ENCODE data around the gene CFAP206. TPM values are rescaled to one million over a fixed set of nuclear protein-coding genes. Genes with fewer than 3 reads are reported as not detected.

Gene CFAP206
- total RNA-seq, 2 experiments from 2014 or later, result 0.11 TPM; not detected in 1

- no peaks in the 10 kb centered on the region for H3K27me3 Mint-ChIP-seq
- ATAC-seq (ENCODE audit: poor library complexity) (no peak), DNase-seq (no peak)
- no peak overlapping the region for H3K4me3 Mint-ChIP-seq
- H3K9me3 ChIP-seq (ENCODE audit: control insufficient read depth in 1 of 2, insufficient read depth in 1 of 2, low read length in 2 of 2), result peaks cover 0 to 8% of the 10 kb centered on the region in 2 experiments
- intact Hi-C loops (cut with DNase I, micrococcal nuclease), result no loop called here
- no peak overlapping the region for H3K27ac ChIP-seq (ENCODE audit: low read depth in 1 of 2, low read length in 2 of 2)
- no peak overlapping the region for H3K4me3 ChIP-seq (ENCODE audit: low read length)
- H3K27me3 ChIP-seq (ENCODE audit: control insufficient read depth in 1 of 2, insufficient read depth in 2 of 2, low read length in 2 of 2), result no peaks in the 10 kb centered on the region
- H3K9me3 Mint-ChIP-seq, result peaks cover 6% of the 10 kb centered on the region
- TF ChIP-seq CTCF (IDR thresholded peaks at IDR 0.05), result no peak
- H3K36me3 ChIP-seq (ENCODE audit: insufficient read depth, low read length), result no peaks in the 10 kb centered on the region
- CTCF ChIA-PET, result no interaction called here
- no peaks in the 10 kb centered on the region for H3K4me1 ChIP-seq (ENCODE audit: insufficient read depth, low read length)
- no peak overlapping the region for H3K27ac Mint-ChIP-seq
- no peaks in the 10 kb centered on the region for H3K4me1 Mint-ChIP-seq (ENCODE audit: low read depth)
- POLR2A ChIA-PET, result no interaction called here
- H3K36me3 Mint-ChIP-seq (ENCODE audit: low read depth), result peaks cover 18% of the 10 kb centered on the region
Measured at GRCh38 chr6:87366072-87366827, 41.5 kb upstream of the CFAP206 start.

- Histone ChIP-seq H3K9me3 (ENCODE audit: control insufficient read depth in 1 of 2, insufficient read depth in 1 of 2, low read length in 2 of 2) (peaks cover 0 to 8% of the 10 kb centered on the region in 2 experiments), H3K4me1 (ENCODE audit: insufficient read depth, low read length) (no peaks in the 10 kb centered on the region), H3K27me3 (ENCODE audit: control insufficient read depth in 1 of 2, insufficient read depth in 2 of 2, low read length in 2 of 2) (no peaks in the 10 kb centered on the region), H3K4me3 (ENCODE audit: low read length) (no peak overlapping the region), H3K27ac (ENCODE audit: low read depth in 1 of 2, low read length in 2 of 2) (no peak overlapping the region), H3K36me3 (ENCODE audit: insufficient read depth, low read length) (no peaks in the 10 kb centered on the region)
- H3K4me3 Mint-ChIP-seq, result no peak overlapping the region
- DNase-seq (no peak), ATAC-seq (ENCODE audit: poor library complexity) (no peak)
- POLR2A ChIA-PET, result no interaction called here
- peaks cover 18% of the 10 kb centered on the region for H3K36me3 Mint-ChIP-seq (ENCODE audit: low read depth)
- H3K27me3 Mint-ChIP-seq, result no peaks in the 10 kb centered on the region
- no peak overlapping the region for H3K27ac Mint-ChIP-seq
- H3K4me1 Mint-ChIP-seq (ENCODE audit: low read depth), result no peaks in the 10 kb centered on the region
- CTCF ChIA-PET, result no interaction called here
- peaks cover 6% of the 10 kb centered on the region for H3K9me3 Mint-ChIP-seq
- no peak for TF ChIP-seq CTCF (IDR thresholded peaks at IDR 0.05)
- intact Hi-C loops (cut with DNase I, micrococcal nuclease), result no loop called here
Measured at GRCh38 chr6:87366899-87367298, 40.9 kb upstream of the CFAP206 start.

- no peak for TF ChIP-seq CTCF (IDR thresholded peaks at IDR 0.05)
- H3K27ac ChIP-seq (ENCODE audit: low read depth in 1 of 2, low read length in 2 of 2), result no peak overlapping the region
- H3K4me3 ChIP-seq (ENCODE audit: low read length), result no peak overlapping the region
- Mint-ChIP-seq H3K4me1 (ENCODE audit: low read depth) (no peaks in the 10 kb centered on the region), H3K4me3 (no peak overlapping the region), H3K36me3 (ENCODE audit: low read depth) (no peaks in the 10 kb centered on the region), H3K9me3 (peaks cover 4% of the 10 kb centered on the region), H3K27ac (no peak overlapping the region), H3K27me3 (no peaks in the 10 kb centered on the region)
- peaks cover 0 to 12% of the 10 kb centered on the region in 2 experiments for H3K9me3 ChIP-seq (ENCODE audit: control insufficient read depth in 1 of 2, insufficient read depth in 1 of 2, low read length in 2 of 2)
- no peaks in the 10 kb centered on the region for H3K36me3 ChIP-seq (ENCODE audit: insufficient read depth, low read length)
- POLR2A ChIA-PET, result no interaction called here
- intact Hi-C loops (cut with DNase I, micrococcal nuclease), result no loop called here
- ATAC-seq (ENCODE audit: poor library complexity) (no peak), DNase-seq (no peak)
- CTCF ChIA-PET, result no interaction called here
- no peaks in the 10 kb centered on the region for H3K4me1 ChIP-seq (ENCODE audit: insufficient read depth, low read length)
- H3K27me3 ChIP-seq (ENCODE audit: control insufficient read depth in 1 of 2, insufficient read depth in 2 of 2, low read length in 2 of 2), result no peaks in the 10 kb centered on the region
Measured at GRCh38 chr6:87373377-87373776, 34.4 kb upstream of the CFAP206 start.

All from CD4-positive, alpha-beta T cell (primary cell).